Vagina (tissue), 2 donors: ENCODE results near the gene COPZ1. TPM values are rescaled to one million over a fixed set of nuclear protein-coding genes. Genes with fewer than 3 reads are reported as not detected.
"Not testable (repeated sequence)": the region's sequence is repeated elsewhere in the genome, so short reads cannot be mapped to it uniquely, and the experiment has no call there.

ENCODE experiments used
- DNase-seq, 2 donors: peaks; one replicate each; pipeline ENCODE4 v3.0.0-alpha.2; 2017; ENCODE audit errors: extremely low spot score in 2 of 2
- H3K27ac ChIP-seq: fragments of 200-600 bp; sonication (generic); one replicate; pipeline ENCODE4 v1.5.1; 2019
- H3K27me3 ChIP-seq: fragments of 200-600 bp; sonication (generic); one replicate; pipeline ENCODE4 v1.5.1; 2019
- H3K36me3 ChIP-seq, 2 donors: fragments of 200-600 bp; sonication (generic); one replicate each; pipeline ENCODE4 v1.5.1; 2017 to 2019
- H3K4me1 ChIP-seq: fragments of 200-600 bp; sonication (generic); one replicate; pipeline ENCODE4 v1.5.1; 2019
- H3K4me3 ChIP-seq, 2 donors: fragments of 200-600 bp; sonication (generic); 1 replicate in 1 of 2; 2 replicates in 1 of 2; pipeline ENCODE4 v1.5.1; 2016 to 2019
- H3K9me3 ChIP-seq: fragments of 200-600 bp; sonication (generic); one replicate; pipeline ENCODE4 v1.5.1; 2019
- POLR2A ChIP-seq, 2 donors: fragments of 450-650 bp; IDR thresholded peaks; one replicate each; pipeline ENCODE4 v1.6.1; 2017; ENCODE audit warnings: antibody characterized with exemption in 2 of 2, mild to moderate bottlenecking in 2 of 2, moderate library complexity in 2 of 2
- POLR2AphosphoS5 ChIP-seq, 2 donors: sonication (generic); formaldehyde crosslinking; IDR thresholded peaks; one replicate each; pipeline ENCODE4 v1.9.0; 2017; ENCODE audit warnings: antibody characterized with exemption in 2 of 2, mild to moderate bottlenecking in 2 of 2, low read depth in 1 of 2; ENCODE audit not compliant: insufficient read depth in 1 of 2
- intact Hi-C: fragments of 100-400 bp; cut with DNase I; formaldehyde crosslinking; loops from one replicate; pipeline ENCODE4 v1.15.1; 2023
- total RNA-seq: library from RNA; depleted of rRNA; stranded (reverse); fragments of >200 nt; gene quantifications from one replicate; pipeline ENCODE4 v1.2.3, GENCODE V29; 2016
- TF ChIP-seq, protein P1 (sequence below), 3 experiments: fragments of 450-650 bp in 2 of 3; fragments of 200-600 bp in 1 of 3; sonication (generic) in 1 of 3; IDR thresholded peaks; one replicate each; pipeline ENCODE4 v1.5.1; 2017 to 2019; ENCODE audit warnings: antibody characterized with exemption in 3 of 3, mild to moderate bottlenecking in 2 of 3, moderate library complexity in 2 of 3

COPZ1 gene
- total RNA-seq, 1 donor from 2014 or later, result 47.6 TPM

GRCh38 chr12:54352891-54353874 is 28.3 kb downstream of the COPZ1 start:
- TF ChIP-seq POLR2A (IDR thresholded peaks at IDR 0.05), result no peak
- TF ChIP-seq, protein P1, sequence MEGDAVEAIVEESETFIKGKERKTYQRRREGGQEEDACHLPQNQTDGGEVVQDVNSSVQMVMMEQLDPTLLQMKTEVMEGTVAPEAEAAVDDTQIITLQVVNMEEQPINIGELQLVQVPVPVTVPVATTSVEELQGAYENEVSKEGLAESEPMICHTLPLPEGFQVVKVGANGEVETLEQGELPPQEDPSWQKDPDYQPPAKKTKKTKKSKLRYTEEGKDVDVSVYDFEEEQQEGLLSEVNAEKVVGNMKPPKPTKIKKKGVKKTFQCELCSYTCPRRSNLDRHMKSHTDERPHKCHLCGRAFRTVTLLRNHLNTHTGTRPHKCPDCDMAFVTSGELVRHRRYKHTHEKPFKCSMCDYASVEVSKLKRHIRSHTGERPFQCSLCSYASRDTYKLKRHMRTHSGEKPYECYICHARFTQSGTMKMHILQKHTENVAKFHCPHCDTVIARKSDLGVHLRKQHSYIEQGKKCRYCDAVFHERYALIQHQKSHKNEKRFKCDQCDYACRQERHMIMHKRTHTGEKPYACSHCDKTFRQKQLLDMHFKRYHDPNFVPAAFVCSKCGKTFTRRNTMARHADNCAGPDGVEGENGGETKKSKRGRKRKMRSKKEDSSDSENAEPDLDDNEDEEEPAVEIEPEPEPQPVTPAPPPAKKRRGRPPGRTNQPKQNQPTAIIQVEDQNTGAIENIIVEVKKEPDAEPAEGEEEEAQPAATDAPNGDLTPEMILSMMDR (IDR thresholded peaks at IDR 0.05), result no peak
- TF ChIP-seq POLR2AphosphoS5 (IDR thresholded peaks at IDR 0.05; ENCODE audit: insufficient read depth in 1 of 2, low read depth in 1 of 2), result no peak
- H3K9me3 ChIP-seq, result no peaks in the 10 kb centered on the region
- no peak for DNase-seq
- H3K27me3 ChIP-seq, result no peaks in the 10 kb centered on the region
- H3K4me1 ChIP-seq, result peaks cover 38% of the 10 kb centered on the region
- peaks cover 0 to 27% of the 10 kb centered on the region in 2 donors for H3K36me3 ChIP-seq
- peak overlapping the region; percentile 83 for H3K27ac ChIP-seq
- intact Hi-C loops, result no loop called here
- no peak overlapping the region for H3K4me3 ChIP-seq

DNA sequence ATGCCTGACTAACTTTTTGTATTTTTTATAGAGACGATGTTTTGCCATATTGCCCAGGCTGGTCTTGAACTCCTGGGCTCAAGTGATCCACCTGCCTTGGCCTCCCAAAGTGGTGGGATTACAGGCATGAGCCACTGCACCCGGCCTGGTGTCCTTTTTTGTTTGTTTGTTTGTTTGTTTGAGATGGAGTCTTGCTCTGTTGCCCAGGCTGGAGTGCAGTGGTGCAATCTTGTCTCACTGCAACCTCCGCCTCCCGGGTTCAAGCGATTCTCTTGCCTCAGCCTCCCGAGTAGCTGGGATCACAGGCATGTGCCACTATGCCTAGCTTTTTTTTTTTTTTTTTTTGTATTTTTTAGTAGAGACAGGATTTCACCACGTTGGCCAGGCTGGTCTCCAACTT is 29.3 kb downstream of the COPZ1 start:
- H3K9me3 ChIP-seq, H3K27ac ChIP-seq, DNase-seq, H3K4me3 ChIP-seq, intact Hi-C loops, H3K27me3 ChIP-seq: not testable (repeated sequence)
- H3K4me1 ChIP-seq, result peaks cover 43% of the 10 kb centered on the region
- H3K36me3 ChIP-seq, result peaks cover 0 to 16% of the 10 kb centered on the region in 2 donors

DNA sequence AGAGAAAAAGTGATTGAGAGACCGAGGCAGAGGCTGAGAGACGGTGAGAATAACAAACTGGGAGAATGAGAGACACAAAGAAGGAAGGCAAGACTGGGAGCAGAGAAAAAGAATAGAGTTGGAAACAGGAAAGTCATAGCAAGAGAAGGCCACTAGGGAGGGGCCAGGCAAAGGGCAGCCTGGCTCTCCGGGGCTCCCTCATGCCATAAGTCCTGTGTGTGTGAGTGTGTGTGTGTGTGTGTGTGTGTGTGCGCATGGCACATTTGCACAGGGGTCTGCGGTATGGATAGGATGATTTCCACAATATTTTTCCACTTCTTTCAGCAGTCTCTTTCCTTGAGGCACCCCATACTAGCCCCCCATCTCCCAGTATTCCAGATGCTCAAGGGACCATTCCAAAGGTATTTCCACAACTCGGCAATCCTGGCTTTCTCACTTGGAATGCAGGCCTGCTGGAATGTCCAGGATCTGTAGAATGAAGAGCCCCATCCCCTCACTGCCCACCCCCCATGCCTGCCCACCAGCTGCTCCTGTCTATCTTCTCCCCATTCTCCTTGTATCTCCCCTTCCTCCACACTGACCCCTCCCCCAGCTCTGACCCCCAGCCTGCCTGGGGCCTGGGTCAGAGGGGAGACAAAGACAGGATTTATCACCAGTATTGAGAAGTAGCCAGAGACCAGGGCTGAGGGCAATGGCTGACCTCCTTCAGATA is 30.3 kb downstream of the COPZ1 start:
- Histone ChIP-seq H3K9me3 (no peaks in the 10 kb centered on the region), H3K4me1 (peaks cover 49% of the 10 kb centered on the region), H3K27ac (no peak overlapping the region), H3K27me3 (no peaks in the 10 kb centered on the region), H3K36me3 (peaks cover 0 to 9% of the 10 kb centered on the region in 2 donors), H3K4me3 (no peak overlapping the region)
- TF ChIP-seq, protein P1 (IDR thresholded peaks at IDR 0.05), result no peak
- no peak for TF ChIP-seq POLR2A (IDR thresholded peaks at IDR 0.05)
- no peak for TF ChIP-seq POLR2AphosphoS5 (IDR thresholded peaks at IDR 0.05; ENCODE audit: insufficient read depth in 1 of 2, low read depth in 1 of 2)
- intact Hi-C loops, result loop anchor here (5.0 kb wide), 1 partner anchor 73 kb away; the partner anchor contains the start of genes CBX5 and HNRNPA1
- no peak for DNase-seq

GRCh38 chr12:54356228-54356627 is 31.3 kb downstream of the COPZ1 start:
- Histone ChIP-seq H3K27me3 (no peaks in the 10 kb centered on the region), H3K36me3 (no peaks in the 10 kb centered on the region), H3K27ac (no peak overlapping the region), H3K4me3 (no peak overlapping the region), H3K9me3 (no peaks in the 10 kb centered on the region), H3K4me1 (peaks cover 49% of the 10 kb centered on the region)
- DNase-seq, result no peak
- intact Hi-C loops, result loop anchor here (5.0 kb wide), 1 partner anchor 74 kb away; the partner anchor contains the start of genes CBX5 and HNRNPA1
- TF ChIP-seq, protein P1 (IDR thresholded peaks at IDR 0.05), result no peak
- TF ChIP-seq POLR2AphosphoS5 (IDR thresholded peaks at IDR 0.05; ENCODE audit: insufficient read depth in 1 of 2, low read depth in 1 of 2) (no peak), POLR2A (IDR thresholded peaks at IDR 0.05) (no peak)

DNA sequence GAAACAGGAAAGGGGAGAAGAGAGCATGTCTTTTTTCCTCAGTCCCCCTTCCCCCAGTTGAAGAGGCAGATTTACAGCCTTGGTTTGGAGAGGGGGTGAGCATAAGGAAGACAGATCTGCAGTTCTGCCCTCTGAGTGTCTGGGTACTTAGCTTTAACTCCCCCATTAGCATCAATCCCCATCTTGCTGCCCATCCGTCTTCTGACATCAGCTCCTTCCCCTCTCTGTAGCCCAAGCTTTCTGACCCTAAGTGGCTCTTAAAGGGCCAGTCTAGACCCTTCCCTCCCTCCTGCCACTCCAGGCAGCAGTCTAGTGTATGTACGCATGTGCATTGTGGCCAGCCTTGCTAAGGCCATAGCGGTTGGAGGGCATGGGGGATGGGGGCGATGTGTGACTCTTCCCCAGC is 32.0 kb downstream of the COPZ1 start:
- TF ChIP-seq POLR2AphosphoS5 (IDR thresholded peaks at IDR 0.05; ENCODE audit: insufficient read depth in 1 of 2, low read depth in 1 of 2) (no peak), POLR2A (IDR thresholded peaks at IDR 0.05) (no peak)
- TF ChIP-seq, protein P1 (IDR thresholded peaks at IDR 0.05), result no peak
- Histone ChIP-seq H3K36me3 (no peaks in the 10 kb centered on the region), H3K27me3 (no peaks in the 10 kb centered on the region), H3K4me3 (no peak overlapping the region), H3K4me1 (peaks cover 42% of the 10 kb centered on the region), H3K27ac (peak overlapping the region; percentile 92), H3K9me3 (no peaks in the 10 kb centered on the region)
- no peak for DNase-seq
- intact Hi-C loops, result loop anchor here (5.0 kb wide), 1 partner anchor 75 kb away; the partner anchor contains the start of genes CBX5 and HNRNPA1
